ENCODE data around the gene GRIA1.

Gene GRIA1

GRCh38 chr5:153678617-153679329 is 188.3 kb downstream of the GRIA1 start:
- H3K9me3 ChIP-seq (ENCODE audit: control insufficient read depth, low read length) = no peaks in the 10 kb centered on the region
- no peak overlapping the region for H3K27ac ChIP-seq (ENCODE audit: insufficient read depth, low read length, poor library complexity, severe bottlenecking)
- H3K36me3 ChIP-seq (ENCODE audit: control insufficient read depth, insufficient read depth, low read length) = no peaks in the 10 kb centered on the region
- no peak overlapping the region for H3K4me3 ChIP-seq (ENCODE audit: insufficient read depth, low read depth, low read length, poor library complexity, severe bottlenecking)
- DNase-seq = no peak
- no peaks in the 10 kb centered on the region for H3K4me1 ChIP-seq (ENCODE audit: control insufficient read depth, insufficient read depth, low read length, poor library complexity, severe bottlenecking)
- H3K27me3 ChIP-seq (replicated peaks; ENCODE audit: control insufficient read depth, insufficient read depth, low read length, poor library complexity, severe bottlenecking) = no peaks in the 10 kb centered on the region

GRCh38 chr5:153690236-153690635 is 199.8 kb downstream of the GRIA1 start:
- DNase-seq = no peak
- H3K9me3 ChIP-seq (ENCODE audit: control insufficient read depth, low read length) = no peaks in the 10 kb centered on the region
- no peaks in the 10 kb centered on the region for H3K27me3 ChIP-seq (replicated peaks; ENCODE audit: control insufficient read depth, insufficient read depth, low read length, poor library complexity, severe bottlenecking)
- H3K4me1 ChIP-seq (ENCODE audit: control insufficient read depth, insufficient read depth, low read length, poor library complexity, severe bottlenecking) = no peaks in the 10 kb centered on the region
- H3K4me3 ChIP-seq (ENCODE audit: insufficient read depth, low read depth, low read length, poor library complexity, severe bottlenecking) = no peak overlapping the region
- H3K27ac ChIP-seq (ENCODE audit: insufficient read depth, low read length, poor library complexity, severe bottlenecking) = no peak overlapping the region
- H3K36me3 ChIP-seq (ENCODE audit: control insufficient read depth, insufficient read depth, low read length) = no peaks in the 10 kb centered on the region

GRCh38 chr5:153696256-153696655 is 205.8 kb downstream of the GRIA1 start:
- H3K27me3 ChIP-seq (replicated peaks; ENCODE audit: control insufficient read depth, insufficient read depth, low read length, poor library complexity, severe bottlenecking) = no peaks in the 10 kb centered on the region
- no peaks in the 10 kb centered on the region for H3K36me3 ChIP-seq (ENCODE audit: control insufficient read depth, insufficient read depth, low read length)
- no peak for DNase-seq
- H3K4me3 ChIP-seq (ENCODE audit: insufficient read depth, low read depth, low read length, poor library complexity, severe bottlenecking) = no peak overlapping the region
- H3K27ac ChIP-seq (ENCODE audit: insufficient read depth, low read length, poor library complexity, severe bottlenecking) = no peak overlapping the region
- no peaks in the 10 kb centered on the region for H3K9me3 ChIP-seq (ENCODE audit: control insufficient read depth, low read length)
- no peaks in the 10 kb centered on the region for H3K4me1 ChIP-seq (ENCODE audit: control insufficient read depth, insufficient read depth, low read length, poor library complexity, severe bottlenecking)

- DNase-seq = no peak
- Histone ChIP-seq H3K9me3 (ENCODE audit: control insufficient read depth, low read length) (no peaks in the 10 kb centered on the region), H3K4me3 (ENCODE audit: insufficient read depth, low read depth, low read length, poor library complexity, severe bottlenecking) (no peak overlapping the region), H3K4me1 (ENCODE audit: control insufficient read depth, insufficient read depth, low read length, poor library complexity, severe bottlenecking) (no peaks in the 10 kb centered on the region), H3K36me3 (ENCODE audit: control insufficient read depth, insufficient read depth, low read length) (no peaks in the 10 kb centered on the region), H3K27ac (ENCODE audit: insufficient read depth, low read length, poor library complexity, severe bottlenecking) (no peak overlapping the region), H3K27me3 (replicated peaks; ENCODE audit: control insufficient read depth, insufficient read depth, low read length, poor library complexity, severe bottlenecking) (no peaks in the 10 kb centered on the region)
Observed at GRCh38 chr5:153699035-153699434, 208.6 kb downstream of the GRIA1 start.

DNA sequence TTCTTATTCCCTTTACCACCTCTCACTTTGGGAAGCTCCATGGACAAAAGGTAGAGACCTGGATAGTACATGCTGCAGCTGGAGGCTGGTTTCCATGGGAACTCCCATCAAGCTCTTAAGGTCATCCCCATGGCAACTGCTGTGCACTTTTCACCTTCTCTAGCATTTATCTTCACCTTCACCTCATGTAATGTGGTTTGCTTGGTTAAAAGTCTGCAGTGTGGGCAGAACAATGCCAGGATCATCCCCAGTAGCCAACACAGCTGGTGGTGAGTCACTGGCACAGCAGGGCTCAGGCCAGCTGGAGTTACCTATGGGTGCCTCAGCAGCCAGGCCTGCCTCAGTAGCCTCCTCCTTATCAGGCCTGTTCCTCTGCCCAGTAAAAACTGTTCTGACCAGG is 210.5 kb downstream of the GRIA1 start:
- Histone ChIP-seq H3K4me1 (ENCODE audit: control insufficient read depth, insufficient read depth, low read length, poor library complexity, severe bottlenecking) (no peaks in the 10 kb centered on the region), H3K9me3 (ENCODE audit: control insufficient read depth, low read length) (no peaks in the 10 kb centered on the region), H3K27ac (ENCODE audit: insufficient read depth, low read length, poor library complexity, severe bottlenecking) (no peak overlapping the region), H3K4me3 (ENCODE audit: insufficient read depth, low read depth, low read length, poor library complexity, severe bottlenecking) (no peak overlapping the region), H3K27me3 (replicated peaks; ENCODE audit: control insufficient read depth, insufficient read depth, low read length, poor library complexity, severe bottlenecking) (no peaks in the 10 kb centered on the region), H3K36me3 (ENCODE audit: control insufficient read depth, insufficient read depth, low read length) (no peaks in the 10 kb centered on the region)
- DNase-seq = no peak

GRCh38 chr5:153702265-153702664 is 211.8 kb downstream of the GRIA1 start:
- H3K9me3 ChIP-seq (ENCODE audit: control insufficient read depth, low read length) = no peaks in the 10 kb centered on the region
- H3K27me3 ChIP-seq (replicated peaks; ENCODE audit: control insufficient read depth, insufficient read depth, low read length, poor library complexity, severe bottlenecking) = no peaks in the 10 kb centered on the region
- H3K4me3 ChIP-seq (ENCODE audit: insufficient read depth, low read depth, low read length, poor library complexity, severe bottlenecking) = no peak overlapping the region
- H3K27ac ChIP-seq (ENCODE audit: insufficient read depth, low read length, poor library complexity, severe bottlenecking) = no peak overlapping the region
- DNase-seq = no peak
- H3K4me1 ChIP-seq (ENCODE audit: control insufficient read depth, insufficient read depth, low read length, poor library complexity, severe bottlenecking) = no peaks in the 10 kb centered on the region
- no peaks in the 10 kb centered on the region for H3K36me3 ChIP-seq (ENCODE audit: control insufficient read depth, insufficient read depth, low read length)

DNA sequence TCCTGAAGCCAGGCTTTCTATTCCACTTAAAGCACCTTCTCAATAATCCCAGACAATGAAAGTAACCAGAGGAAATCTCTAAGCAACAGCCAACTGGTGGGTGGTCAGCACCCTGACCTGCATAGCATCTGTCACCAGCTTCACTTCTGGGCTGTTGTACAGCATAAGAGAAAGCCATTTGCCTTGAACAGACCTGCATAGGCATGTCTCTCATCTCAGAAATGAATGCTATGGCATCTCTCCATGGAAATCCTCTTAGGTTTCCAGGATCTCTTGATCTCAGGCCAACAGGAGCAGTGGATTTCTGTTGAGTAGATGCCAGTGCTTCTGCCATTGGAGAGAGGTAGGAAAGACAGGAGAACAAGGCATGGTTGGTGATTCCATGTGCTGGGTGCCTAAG is 213.6 kb downstream of the GRIA1 start:
- DNase-seq = no peak
- no peak overlapping the region for H3K27ac ChIP-seq (ENCODE audit: insufficient read depth, low read length, poor library complexity, severe bottlenecking)
- no peaks in the 10 kb centered on the region for H3K9me3 ChIP-seq (ENCODE audit: control insufficient read depth, low read length)
- no peak overlapping the region for H3K4me3 ChIP-seq (ENCODE audit: insufficient read depth, low read depth, low read length, poor library complexity, severe bottlenecking)
- H3K27me3 ChIP-seq (replicated peaks; ENCODE audit: control insufficient read depth, insufficient read depth, low read length, poor library complexity, severe bottlenecking) = no peaks in the 10 kb centered on the region
- H3K4me1 ChIP-seq (ENCODE audit: control insufficient read depth, insufficient read depth, low read length, poor library complexity, severe bottlenecking) = no peaks in the 10 kb centered on the region
- H3K36me3 ChIP-seq (ENCODE audit: control insufficient read depth, insufficient read depth, low read length) = no peaks in the 10 kb centered on the region

- Histone ChIP-seq H3K27ac (ENCODE audit: insufficient read depth, low read length, poor library complexity, severe bottlenecking) (no peak overlapping the region), H3K4me3 (ENCODE audit: insufficient read depth, low read depth, low read length, poor library complexity, severe bottlenecking) (no peak overlapping the region), H3K27me3 (replicated peaks; ENCODE audit: control insufficient read depth, insufficient read depth, low read length, poor library complexity, severe bottlenecking) (no peaks in the 10 kb centered on the region), H3K9me3 (ENCODE audit: control insufficient read depth, low read length) (no peaks in the 10 kb centered on the region), H3K4me1 (ENCODE audit: control insufficient read depth, insufficient read depth, low read length, poor library complexity, severe bottlenecking) (no peaks in the 10 kb centered on the region), H3K36me3 (ENCODE audit: control insufficient read depth, insufficient read depth, low read length) (no peaks in the 10 kb centered on the region)
- DNase-seq = no peak
Observed at GRCh38 chr5:153707626-153708025, 217.2 kb downstream of the GRIA1 start.

GRCh38 chr5:153711755-153712154 is 221.3 kb downstream of the GRIA1 start:
- DNase-seq = no peak
- no peaks in the 10 kb centered on the region for H3K36me3 ChIP-seq (ENCODE audit: control insufficient read depth, insufficient read depth, low read length)
- peaks cover 3% of the 10 kb centered on the region for H3K27me3 ChIP-seq (replicated peaks; ENCODE audit: control insufficient read depth, insufficient read depth, low read length, poor library complexity, severe bottlenecking)
- H3K4me1 ChIP-seq (ENCODE audit: control insufficient read depth, insufficient read depth, low read length, poor library complexity, severe bottlenecking) = no peaks in the 10 kb centered on the region
- no peak overlapping the region for H3K27ac ChIP-seq (ENCODE audit: insufficient read depth, low read length, poor library complexity, severe bottlenecking)
- no peak overlapping the region for H3K4me3 ChIP-seq (ENCODE audit: insufficient read depth, low read depth, low read length, poor library complexity, severe bottlenecking)
- no peaks in the 10 kb centered on the region for H3K9me3 ChIP-seq (ENCODE audit: control insufficient read depth, low read length)

DNA sequence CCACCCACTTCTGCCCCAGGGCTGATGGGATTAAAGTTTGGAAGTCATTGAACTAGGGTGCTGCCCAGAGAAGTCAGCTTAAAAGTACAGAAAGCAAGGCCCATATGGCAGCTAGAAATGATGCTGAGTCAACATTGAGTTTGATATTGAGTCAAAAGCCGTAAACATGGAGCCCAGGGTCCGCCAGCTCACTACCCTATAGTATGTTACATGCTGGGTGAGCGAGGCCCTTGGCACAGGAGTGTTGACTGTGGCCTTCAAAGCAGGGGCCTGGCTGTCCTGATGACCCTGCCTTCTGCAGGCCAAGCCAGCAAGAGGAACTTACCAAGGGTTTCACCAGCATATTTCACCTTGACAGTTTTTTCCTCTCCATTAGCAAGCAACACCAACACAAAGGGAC is 222.5 kb downstream of the GRIA1 start:
- Histone ChIP-seq H3K9me3 (ENCODE audit: control insufficient read depth, low read length) (no peaks in the 10 kb centered on the region), H3K36me3 (ENCODE audit: control insufficient read depth, insufficient read depth, low read length) (no peaks in the 10 kb centered on the region), H3K27me3 (replicated peaks; ENCODE audit: control insufficient read depth, insufficient read depth, low read length, poor library complexity, severe bottlenecking) (peaks cover 3% of the 10 kb centered on the region), H3K4me1 (ENCODE audit: control insufficient read depth, insufficient read depth, low read length, poor library complexity, severe bottlenecking) (no peaks in the 10 kb centered on the region), H3K27ac (ENCODE audit: insufficient read depth, low read length, poor library complexity, severe bottlenecking) (no peak overlapping the region), H3K4me3 (ENCODE audit: insufficient read depth, low read depth, low read length, poor library complexity, severe bottlenecking) (no peak overlapping the region)
- DNase-seq = no peak
